ENCODE measurements around the gene CCDC51. TPM values are rescaled to one million over a fixed set of nuclear protein-coding genes. Genes with fewer than 3 reads are reported as not detected.

The CCDC51 gene
- total and polyA plus RNA-seq, 2 of the 13 experiments (the other 11 are each of a cell fraction or from before 2014, with no cell fraction given) = 18.1 to 29.4 TPM

- TF ChIP-seq, protein P1, sequence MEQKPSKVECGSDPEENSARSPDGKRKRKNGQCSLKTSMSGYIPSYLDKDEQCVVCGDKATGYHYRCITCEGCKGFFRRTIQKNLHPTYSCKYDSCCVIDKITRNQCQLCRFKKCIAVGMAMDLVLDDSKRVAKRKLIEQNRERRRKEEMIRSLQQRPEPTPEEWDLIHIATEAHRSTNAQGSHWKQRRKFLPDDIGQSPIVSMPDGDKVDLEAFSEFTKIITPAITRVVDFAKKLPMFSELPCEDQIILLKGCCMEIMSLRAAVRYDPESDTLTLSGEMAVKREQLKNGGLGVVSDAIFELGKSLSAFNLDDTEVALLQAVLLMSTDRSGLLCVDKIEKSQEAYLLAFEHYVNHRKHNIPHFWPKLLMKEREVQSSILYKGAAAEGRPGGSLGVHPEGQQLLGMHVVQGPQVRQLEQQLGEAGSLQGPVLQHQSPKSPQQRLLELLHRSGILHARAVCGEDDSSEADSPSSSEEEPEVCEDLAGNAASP (CRISPR knock-in tag; IDR thresholded peaks at IDR 0.05; ENCODE audit: borderline replicate concordance) = peak; percentile 83
- no peak for TF ChIP-seq PRMT3 (CRISPR knock-in tag; IDR thresholded peaks at IDR 0.05; ENCODE audit: borderline replicate concordance, low read depth)
- peak; percentile 100 for TF ChIP-seq MAZ (IDR thresholded peaks at IDR 0.05; ENCODE audit: borderline replicate concordance, low read depth, low read length)
- peak; percentile 100 for TF ChIP-seq MAZ (CRISPR knock-in tag; IDR thresholded peaks at IDR 0.05; ENCODE audit: low read depth)
- no peak for TF ChIP-seq SRSF4 (IDR thresholded peaks at IDR 0.05; ENCODE audit: low read depth, low read length, poor library complexity, severe bottlenecking)
- TF ChIP-seq HBP1 (CRISPR knock-in tag; IDR thresholded peaks at IDR 0.05; ENCODE audit: low read depth) = no peak
- no peak for TF ChIP-seq IRF1 (CRISPR knock-in tag; IDR thresholded peaks at IDR 0.05; ENCODE audit: low read depth)
- 0 out of 2 replicates have a peak, but pooled peaks have one; percentile 19 for TF ChIP-seq ZNF891 (CRISPR knock-in tag; IDR thresholded peaks at IDR 0.05)
- no peak for TF ChIP-seq ATRX (CRISPR knock-in tag; IDR thresholded peaks at IDR 0.05; ENCODE audit: borderline replicate concordance)
- TF ChIP-seq, protein P2, sequence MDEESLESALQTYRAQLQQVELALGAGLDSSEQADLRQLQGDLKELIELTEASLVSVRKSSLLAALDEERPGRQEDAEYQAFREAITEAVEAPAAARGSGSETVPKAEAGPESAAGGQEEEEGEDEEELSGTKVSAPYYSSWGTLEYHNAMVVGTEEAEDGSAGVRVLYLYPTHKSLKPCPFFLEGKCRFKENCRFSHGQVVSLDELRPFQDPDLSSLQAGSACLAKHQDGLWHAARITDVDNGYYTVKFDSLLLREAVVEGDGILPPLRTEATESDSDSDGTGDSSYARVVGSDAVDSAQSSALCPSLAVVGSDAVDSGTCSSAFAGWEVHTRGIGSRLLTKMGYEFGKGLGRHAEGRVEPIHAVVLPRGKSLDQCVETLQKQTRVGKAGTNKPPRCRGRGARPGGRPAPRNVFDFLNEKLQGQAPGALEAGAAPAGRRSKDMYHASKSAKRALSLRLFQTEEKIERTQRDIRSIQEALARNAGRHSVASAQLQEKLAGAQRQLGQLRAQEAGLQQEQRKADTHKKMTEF (CRISPR knock-in tag; IDR thresholded peaks at IDR 0.05) = peak; percentile 93
- no peak for TF ChIP-seq RFXANK (CRISPR knock-in tag; IDR thresholded peaks at IDR 0.05)
- 0 out of 2 replicates have a peak, but pooled peaks have one; percentile 70 for TF ChIP-seq KIAA2018 (CRISPR knock-in tag; IDR thresholded peaks at IDR 0.05; ENCODE audit: borderline replicate concordance)
- TF ChIP-seq LCORL (IDR thresholded peaks at IDR 0.05) = no peak
- TF ChIP-seq LCORL (CRISPR knock-in tag; IDR thresholded peaks at IDR 0.05) = peak; percentile 98
- TF ChIP-seq GLI4 (CRISPR knock-in tag; IDR thresholded peaks at IDR 0.05; ENCODE audit: borderline replicate concordance) = no peak; the same call in 1 of the 2 replicates
Observed at GRCh38 chr3:48429960-48430707, 9.8 kb downstream of the CCDC51 start, which contains the start of gene PLXNB1 (continued).

All from HepG2 (cell line).